ENCODE measurements around the gene NT5M.

NT5M gene

GRCh38 chr17:17321356-17322025, 18.3 kb downstream of the NT5M start:
- Histone ChIP-seq H3K4me1 (ENCODE audit: control insufficient read depth, insufficient read depth, low read length, unreplicated experiment) (no peaks in the 10 kb centered on the region), H3K27ac (ENCODE audit: low read depth, low read length) (no peak overlapping the region), H3K4me3 (ENCODE audit: low read depth, low read length) (no peak overlapping the region), H2AFZ (ENCODE audit: low read length, unreplicated experiment) (no peak overlapping the region), H3K79me2 (ENCODE audit: control insufficient read depth, insufficient read depth, low read length, unreplicated experiment) (no peaks in the 10 kb centered on the region), H3K27me3 (ENCODE audit: insufficient read depth, low read length) (no peaks in the 10 kb centered on the region), H3K36me3 (ENCODE audit: insufficient read depth, low read length) (no peaks in the 10 kb centered on the region)

GRCh38 chr17:17322516-17323510, 19.6 kb downstream of the NT5M start:
- H3K4me3 ChIP-seq (ENCODE audit: low read depth, low read length) = no peak overlapping the region
- no peaks in the 10 kb centered on the region for H3K79me2 ChIP-seq (ENCODE audit: control insufficient read depth, insufficient read depth, low read length, unreplicated experiment)
- H3K36me3 ChIP-seq (ENCODE audit: insufficient read depth, low read length) = no peaks in the 10 kb centered on the region
- no peak overlapping the region for H2AFZ ChIP-seq (ENCODE audit: low read length, unreplicated experiment)
- H3K4me1 ChIP-seq (ENCODE audit: control insufficient read depth, insufficient read depth, low read length, unreplicated experiment) = no peaks in the 10 kb centered on the region
- H3K27ac ChIP-seq (ENCODE audit: low read depth, low read length) = no peak overlapping the region
- no peaks in the 10 kb centered on the region for H3K27me3 ChIP-seq (ENCODE audit: insufficient read depth, low read length)

DNA sequence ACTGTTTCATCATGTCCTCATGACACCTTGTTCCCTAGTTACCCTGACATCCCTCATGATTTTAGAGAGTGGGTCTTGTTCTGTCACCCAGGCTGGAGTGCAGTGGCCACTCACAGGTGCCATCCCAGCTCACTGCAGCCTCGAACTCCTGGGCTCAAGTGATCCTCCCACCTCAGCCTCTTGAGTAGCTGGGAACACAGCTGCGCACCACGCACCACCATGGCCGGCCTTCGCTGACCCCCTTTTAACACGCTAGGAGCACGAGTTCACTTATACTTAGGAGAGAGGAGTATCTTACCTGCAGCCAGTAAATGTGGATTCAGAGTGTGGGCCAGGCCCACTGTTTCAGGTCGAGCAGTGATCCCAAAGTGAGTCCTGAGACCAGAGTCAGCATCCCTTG, 21.4 kb downstream of the NT5M start:
- Histone ChIP-seq H3K79me2 (ENCODE audit: control insufficient read depth, insufficient read depth, low read length, unreplicated experiment) (no peaks in the 10 kb centered on the region), H3K36me3 (ENCODE audit: insufficient read depth, low read length) (no peaks in the 10 kb centered on the region), H2AFZ (ENCODE audit: low read length, unreplicated experiment) (no peak overlapping the region), H3K4me1 (ENCODE audit: control insufficient read depth, insufficient read depth, low read length, unreplicated experiment) (no peaks in the 10 kb centered on the region), H3K4me3 (ENCODE audit: low read depth, low read length) (no peak overlapping the region), H3K27ac (ENCODE audit: low read depth, low read length) (no peak overlapping the region), H3K27me3 (ENCODE audit: insufficient read depth, low read length) (no peaks in the 10 kb centered on the region)

- Histone ChIP-seq H3K4me1 (ENCODE audit: control insufficient read depth, insufficient read depth, low read length, unreplicated experiment) (no peaks in the 10 kb centered on the region), H3K79me2 (ENCODE audit: control insufficient read depth, insufficient read depth, low read length, unreplicated experiment) (no peaks in the 10 kb centered on the region), H3K36me3 (ENCODE audit: insufficient read depth, low read length) (no peaks in the 10 kb centered on the region), H3K27me3 (ENCODE audit: insufficient read depth, low read length) (no peaks in the 10 kb centered on the region), H2AFZ (ENCODE audit: low read length, unreplicated experiment) (no peak overlapping the region), H3K4me3 (ENCODE audit: low read depth, low read length) (no peak overlapping the region), H3K27ac (ENCODE audit: low read depth, low read length) (no peak overlapping the region)
Measured at GRCh38 chr17:17325228-17325627, 22.1 kb downstream of the NT5M start.

DNA sequence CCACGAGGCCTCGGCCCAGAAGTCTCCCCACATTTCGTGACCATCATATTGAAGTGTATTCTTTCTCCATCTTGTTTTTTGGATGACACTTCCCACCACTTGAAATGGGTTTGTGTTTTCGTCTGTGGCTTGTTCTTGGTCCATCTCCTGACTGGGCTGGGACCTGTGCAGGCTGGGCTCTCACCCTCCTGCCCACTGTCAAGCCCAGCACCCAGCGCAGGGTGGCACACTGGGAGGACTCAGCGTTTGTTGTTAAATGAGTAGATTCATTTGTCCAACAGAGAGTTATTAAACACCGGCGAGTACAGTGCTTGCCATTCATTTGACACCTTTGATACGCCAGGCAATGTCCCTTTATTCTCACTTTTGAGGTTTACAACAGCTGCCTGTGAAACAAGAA, 22.6 kb downstream of the NT5M start:
- Histone ChIP-seq H3K36me3 (ENCODE audit: insufficient read depth, low read length) (no peaks in the 10 kb centered on the region), H3K27ac (ENCODE audit: low read depth, low read length) (no peak overlapping the region), H3K4me1 (ENCODE audit: control insufficient read depth, insufficient read depth, low read length, unreplicated experiment) (no peaks in the 10 kb centered on the region), H3K4me3 (ENCODE audit: low read depth, low read length) (no peak overlapping the region), H3K27me3 (ENCODE audit: insufficient read depth, low read length) (no peaks in the 10 kb centered on the region), H3K79me2 (ENCODE audit: control insufficient read depth, insufficient read depth, low read length, unreplicated experiment) (no peaks in the 10 kb centered on the region), H2AFZ (ENCODE audit: low read length, unreplicated experiment) (no peak overlapping the region)

DNA sequence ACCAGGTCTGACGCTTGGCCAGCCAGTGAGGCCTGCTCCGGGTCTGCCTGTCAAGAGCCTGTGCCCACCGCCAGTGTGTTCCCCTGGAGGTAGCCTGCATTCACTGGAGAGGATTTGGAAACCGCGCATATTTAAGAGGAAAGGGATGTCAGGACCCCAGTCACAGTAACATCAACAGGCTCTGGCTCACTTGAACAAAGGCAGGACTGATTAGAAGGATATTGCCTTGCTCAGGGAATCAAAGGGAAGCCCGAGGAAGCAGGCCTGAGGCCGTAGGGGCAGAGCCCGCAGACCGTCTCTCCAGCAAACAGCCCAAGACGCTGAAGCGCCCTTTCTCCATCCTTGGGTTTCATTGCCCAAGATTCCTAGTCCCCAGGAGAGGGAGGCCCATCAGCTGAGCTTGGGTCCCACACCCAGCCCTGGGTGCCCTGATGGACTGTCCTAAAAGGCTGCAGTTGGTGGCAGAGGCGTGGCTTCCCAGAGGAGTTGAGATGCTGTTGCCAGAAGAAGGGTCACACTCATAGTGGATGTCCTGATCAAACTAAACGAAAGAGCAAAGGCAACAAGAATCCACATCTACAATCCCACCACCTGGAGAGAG, 23.2 kb downstream of the NT5M start:
- Histone ChIP-seq H3K4me3 (ENCODE audit: low read depth, low read length) (no peak overlapping the region), H3K36me3 (ENCODE audit: insufficient read depth, low read length) (no peaks in the 10 kb centered on the region), H3K27me3 (ENCODE audit: insufficient read depth, low read length) (no peaks in the 10 kb centered on the region), H3K4me1 (ENCODE audit: control insufficient read depth, insufficient read depth, low read length, unreplicated experiment) (peaks cover 4% of the 10 kb centered on the region), H3K27ac (ENCODE audit: low read depth, low read length) (no peak overlapping the region), H3K79me2 (ENCODE audit: control insufficient read depth, insufficient read depth, low read length, unreplicated experiment) (no peaks in the 10 kb centered on the region), H2AFZ (ENCODE audit: low read length, unreplicated experiment) (no peak overlapping the region)

GRCh38 chr17:17328251-17328650, 25.1 kb downstream of the NT5M start:
- no peaks in the 10 kb centered on the region for H3K36me3 ChIP-seq (ENCODE audit: insufficient read depth, low read length)
- no peak overlapping the region for H3K4me3 ChIP-seq (ENCODE audit: low read depth, low read length)

GRCh38 chr17:17341452-17341851, 38.3 kb downstream of the NT5M start:
- H3K27ac ChIP-seq (ENCODE audit: low read depth, low read length) = no peak overlapping the region
- H3K4me3 ChIP-seq (ENCODE audit: low read depth, low read length) = no peak overlapping the region
- no peak overlapping the region for H2AFZ ChIP-seq (ENCODE audit: low read length, unreplicated experiment)
- H3K27me3 ChIP-seq (ENCODE audit: insufficient read depth, low read length) = no peaks in the 10 kb centered on the region
- no peaks in the 10 kb centered on the region for H3K36me3 ChIP-seq (ENCODE audit: insufficient read depth, low read length)
- no peaks in the 10 kb centered on the region for H3K79me2 ChIP-seq (ENCODE audit: control insufficient read depth, insufficient read depth, low read length, unreplicated experiment)
- no peaks in the 10 kb centered on the region for H3K4me1 ChIP-seq (ENCODE audit: control insufficient read depth, insufficient read depth, low read length, unreplicated experiment)

More at GRCh38 chr17:17328251-17328650, 25.1 kb downstream of the NT5M start:
- H3K27me3 ChIP-seq (ENCODE audit: insufficient read depth, low read length) = no peaks in the 10 kb centered on the region
- no peak overlapping the region for H3K27ac ChIP-seq (ENCODE audit: low read depth, low read length)
- no peak overlapping the region for H2AFZ ChIP-seq (ENCODE audit: low read length, unreplicated experiment)
- H3K4me1 ChIP-seq (ENCODE audit: control insufficient read depth, insufficient read depth, low read length, unreplicated experiment) = peaks cover 4% of the 10 kb centered on the region
- no peaks in the 10 kb centered on the region for H3K79me2 ChIP-seq (ENCODE audit: control insufficient read depth, insufficient read depth, low read length, unreplicated experiment)

GRCh38 chr17:17342242-17342945, 39.2 kb downstream of the NT5M start:
- Histone ChIP-seq H2AFZ (ENCODE audit: low read length, unreplicated experiment) (no peak overlapping the region), H3K4me3 (ENCODE audit: low read depth, low read length) (no peak overlapping the region), H3K36me3 (ENCODE audit: insufficient read depth, low read length) (no peaks in the 10 kb centered on the region), H3K79me2 (ENCODE audit: control insufficient read depth, insufficient read depth, low read length, unreplicated experiment) (no peaks in the 10 kb centered on the region), H3K27me3 (ENCODE audit: insufficient read depth, low read length) (no peaks in the 10 kb centered on the region), H3K4me1 (ENCODE audit: control insufficient read depth, insufficient read depth, low read length, unreplicated experiment) (no peaks in the 10 kb centered on the region), H3K27ac (ENCODE audit: low read depth, low read length) (no peak overlapping the region)

- Histone ChIP-seq H3K27ac (ENCODE audit: low read depth, low read length) (no peak overlapping the region), H2AFZ (ENCODE audit: low read length, unreplicated experiment) (no peak overlapping the region), H3K36me3 (ENCODE audit: insufficient read depth, low read length) (no peaks in the 10 kb centered on the region), H3K79me2 (ENCODE audit: control insufficient read depth, insufficient read depth, low read length, unreplicated experiment) (no peaks in the 10 kb centered on the region), H3K27me3 (ENCODE audit: insufficient read depth, low read length) (no peaks in the 10 kb centered on the region), H3K4me1 (ENCODE audit: control insufficient read depth, insufficient read depth, low read length, unreplicated experiment) (no peaks in the 10 kb centered on the region), H3K4me3 (ENCODE audit: low read depth, low read length) (no peak overlapping the region)
Measured at GRCh38 chr17:17343160-17343735, 40.1 kb downstream of the NT5M start.
